Body of pancreas (tissue), 4 donors: ENCODE results near the gene ELAVL1. TPM values are rescaled to one million over a fixed set of nuclear protein-coding genes. Genes with fewer than 3 reads are reported as not detected.

Experiments
- ATAC-seq: fragments of 150-250 bp; one replicate; pipeline ENCODE4 v1.9.1; 2016
- DNase-seq, 4 donors: peaks; one replicate each; pipeline ENCODE4 v3.0.0-alpha.2; 2019
- H3K27ac ChIP-seq, 4 donors: fragments of 200-600 bp; sonication (generic); 1 replicate in 3 of 4; 2 replicates in 1 of 4; pipeline versions ENCODE4 v1.5.1 to v1.6.1; 2016 to 2019; ENCODE audit warnings: mild to moderate bottlenecking in 1 of 4, mixed read lengths in 1 of 4, moderate library complexity in 1 of 4
- H3K27me3 ChIP-seq, 2 donors: fragments of 200-600 bp; sonication (generic); one replicate each; pipeline ENCODE4 v1.6.0; 2016; ENCODE audit warnings: mild to moderate bottlenecking in 1 of 2
- H3K36me3 ChIP-seq, 2 donors: fragments of 200-600 bp; sonication (generic); replicated peaks in 1 of 2; 2 replicates each; pipeline ENCODE4 v1.5.1; 2016; ENCODE audit warnings: low read depth in 2 of 2; ENCODE audit not compliant: insufficient read depth in 1 of 2
- H3K4me1 ChIP-seq: fragments of 200-600 bp; sonication (generic); one replicate; pipeline ENCODE4 v1.6.0; 2016
- H3K4me3 ChIP-seq, 2 donors: fragments of 200-600 bp; sonication (generic); 1 replicate in 1 of 2; 2 replicates in 1 of 2; pipeline ENCODE4 v1.5.1; 2016 to 2019
- H3K9me3 ChIP-seq, 3 donors: fragments of 200-600 bp; sonication (generic); 1 replicate in 2 of 3; 2 replicates in 1 of 3; pipeline ENCODE4 v1.5.1; 2016
- POLR2A ChIP-seq, 3 donors: fragments of 450-650 bp; IDR thresholded peaks; one replicate each; pipeline ENCODE4 v1.6.1; 2016; ENCODE audit warnings: antibody characterized with exemption in 3 of 3, mild to moderate bottlenecking in 2 of 3
- WGBS, 2 donors: methylation state at CpG; one replicate each; pipeline ENCODE4 v1.1.5; 2017; 5-methylcytosine and 5-hydroxymethylcytosine counted together
- intact Hi-C: fragments of 100-400 bp; cut with DNase I; formaldehyde crosslinking; loops from one replicate; pipeline ENCODE4 v1.15.1; 2023
- total RNA-seq, 2 donors: library from RNA; depleted of rRNA; stranded (reverse); fragments of >200 nt; gene quantifications; one replicate each; pipeline ENCODE4 v1.1.0, GENCODE V29; 2016
- TF ChIP-seq, protein P1 (sequence below), 7 experiments: fragments of 450-650 bp in 4 of 7; fragments of 200-600 bp in 3 of 7; sonication (generic) in 3 of 7; IDR thresholded peaks; one replicate each; pipeline ENCODE4 v1.5.1; 2016 to 2019; ENCODE audit warnings: antibody characterized with exemption in 7 of 7

Gene ELAVL1
- total RNA-seq, 2 donors from 2014 or later, result 9.3 to 15.8 TPM

DNA sequence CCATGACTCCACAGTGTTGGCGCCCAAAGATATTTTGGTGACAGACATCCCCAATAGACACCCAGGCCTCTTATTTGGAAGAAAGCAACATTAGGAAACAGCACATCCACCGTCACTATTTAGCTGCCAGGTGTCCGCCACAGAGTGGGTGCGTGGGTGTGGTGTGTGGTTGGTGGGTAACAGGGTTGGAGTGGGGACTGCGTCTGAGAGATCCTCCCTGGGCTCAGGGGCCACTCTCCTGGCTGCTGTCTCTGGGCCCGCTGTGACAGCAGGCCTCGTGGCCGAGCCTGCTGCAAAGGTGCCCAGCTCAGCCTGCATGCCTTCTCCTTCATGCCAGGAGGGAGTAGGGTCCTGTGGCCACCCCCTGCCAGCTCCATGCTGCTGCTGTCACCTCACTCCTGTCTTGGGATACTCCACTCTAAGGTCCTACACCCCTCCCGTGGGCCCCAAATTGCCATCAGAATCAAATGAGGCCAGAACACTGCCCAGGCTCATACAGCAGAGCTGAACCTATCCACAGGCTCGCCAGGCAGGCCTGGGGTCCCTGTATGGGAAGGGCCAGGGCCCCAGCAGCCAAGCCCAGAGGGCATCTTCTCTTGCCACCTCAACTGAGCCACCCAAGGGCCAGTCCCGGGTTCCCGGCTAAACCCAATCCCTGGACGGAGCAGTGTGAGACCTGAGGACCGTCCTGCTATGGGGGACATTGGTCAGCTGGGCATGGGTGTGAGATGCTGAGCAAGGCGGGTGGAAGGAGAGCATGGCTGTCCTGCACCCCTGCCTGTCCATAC lies 37.2 kb downstream of the ELAVL1 start:
- intact Hi-C loops, result loop anchor here (10.0 kb wide), 1 partner anchor 167 kb away; no protein-coding TSS in a partner anchor
- no peaks in the 10 kb centered on the region for H3K4me1 ChIP-seq
- WGBS, 2 donors, result 77 to 86% methylated on average over 6 to 13 of the region's 15 CpGs
- H3K36me3 ChIP-seq, result peaks cover 7 to 17% of the 10 kb centered on the region in 2 donors
- H3K4me3 ChIP-seq, result no peak overlapping the region
- no peaks in the 10 kb centered on the region for H3K27me3 ChIP-seq
- DNase-seq (no peak), ATAC-seq (no peak)
- TF ChIP-seq POLR2A (IDR thresholded peaks at IDR 0.05), result no peak
- TF ChIP-seq, protein P1, sequence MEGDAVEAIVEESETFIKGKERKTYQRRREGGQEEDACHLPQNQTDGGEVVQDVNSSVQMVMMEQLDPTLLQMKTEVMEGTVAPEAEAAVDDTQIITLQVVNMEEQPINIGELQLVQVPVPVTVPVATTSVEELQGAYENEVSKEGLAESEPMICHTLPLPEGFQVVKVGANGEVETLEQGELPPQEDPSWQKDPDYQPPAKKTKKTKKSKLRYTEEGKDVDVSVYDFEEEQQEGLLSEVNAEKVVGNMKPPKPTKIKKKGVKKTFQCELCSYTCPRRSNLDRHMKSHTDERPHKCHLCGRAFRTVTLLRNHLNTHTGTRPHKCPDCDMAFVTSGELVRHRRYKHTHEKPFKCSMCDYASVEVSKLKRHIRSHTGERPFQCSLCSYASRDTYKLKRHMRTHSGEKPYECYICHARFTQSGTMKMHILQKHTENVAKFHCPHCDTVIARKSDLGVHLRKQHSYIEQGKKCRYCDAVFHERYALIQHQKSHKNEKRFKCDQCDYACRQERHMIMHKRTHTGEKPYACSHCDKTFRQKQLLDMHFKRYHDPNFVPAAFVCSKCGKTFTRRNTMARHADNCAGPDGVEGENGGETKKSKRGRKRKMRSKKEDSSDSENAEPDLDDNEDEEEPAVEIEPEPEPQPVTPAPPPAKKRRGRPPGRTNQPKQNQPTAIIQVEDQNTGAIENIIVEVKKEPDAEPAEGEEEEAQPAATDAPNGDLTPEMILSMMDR (IDR thresholded peaks at IDR 0.05), result no peak
- no peaks in the 10 kb centered on the region for H3K9me3 ChIP-seq
- H3K27ac ChIP-seq, result no peak overlapping the region

DNA sequence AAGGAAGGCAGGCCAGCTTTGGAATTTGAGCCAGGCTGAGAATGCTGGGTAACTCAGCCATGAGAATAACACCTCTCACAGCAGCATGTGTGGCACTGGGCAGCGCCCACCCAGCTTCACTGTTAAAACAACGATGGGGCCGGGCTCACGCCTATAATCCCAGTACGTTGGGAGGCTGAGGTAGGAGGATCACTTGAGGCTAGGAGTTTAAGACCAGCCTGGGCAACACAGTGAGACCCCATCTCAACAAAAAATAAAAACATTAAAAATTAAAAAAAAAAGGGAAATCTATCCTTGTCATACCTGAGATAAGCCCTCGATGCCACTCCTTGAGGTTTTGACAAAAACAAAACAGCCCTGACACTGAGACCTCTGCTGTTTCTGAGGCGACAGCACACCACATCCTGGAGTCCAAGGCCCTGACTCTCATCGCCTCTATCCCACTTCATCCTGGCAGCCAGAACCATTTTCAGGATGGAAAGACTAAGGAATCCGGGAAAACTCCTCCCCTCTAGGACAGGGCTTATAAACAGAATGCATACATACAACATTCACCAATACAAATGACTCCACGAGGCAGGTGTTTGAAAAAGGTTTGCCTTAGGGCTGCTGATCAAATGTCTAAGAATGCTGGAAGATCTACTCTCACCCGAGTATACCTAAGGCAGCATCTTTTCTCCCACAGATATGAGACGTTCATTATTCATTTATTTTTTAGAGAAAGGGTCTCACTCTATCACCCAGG lies 39.3 kb downstream of the ELAVL1 start:
- H3K27ac ChIP-seq, result no peak overlapping the region
- WGBS, 2 donors, result 86 to 89% methylated on average over 12 of the region's 12 CpGs
- ATAC-seq (no peak), DNase-seq (no peak)
- H3K36me3 ChIP-seq, result peaks cover 7 to 15% of the 10 kb centered on the region in 2 donors
- no peak overlapping the region for H3K4me3 ChIP-seq
- no peak for TF ChIP-seq POLR2A (IDR thresholded peaks at IDR 0.05)
- TF ChIP-seq, protein P1 (IDR thresholded peaks at IDR 0.05), result no peak
- H3K27me3 ChIP-seq, result no peaks in the 10 kb centered on the region
- no peaks in the 10 kb centered on the region for H3K4me1 ChIP-seq
- H3K9me3 ChIP-seq, result no peaks in the 10 kb centered on the region
- intact Hi-C loops, result loop anchor here (10.0 kb wide), 1 partner anchor 169 kb away; no protein-coding TSS in a partner anchor

DNA sequence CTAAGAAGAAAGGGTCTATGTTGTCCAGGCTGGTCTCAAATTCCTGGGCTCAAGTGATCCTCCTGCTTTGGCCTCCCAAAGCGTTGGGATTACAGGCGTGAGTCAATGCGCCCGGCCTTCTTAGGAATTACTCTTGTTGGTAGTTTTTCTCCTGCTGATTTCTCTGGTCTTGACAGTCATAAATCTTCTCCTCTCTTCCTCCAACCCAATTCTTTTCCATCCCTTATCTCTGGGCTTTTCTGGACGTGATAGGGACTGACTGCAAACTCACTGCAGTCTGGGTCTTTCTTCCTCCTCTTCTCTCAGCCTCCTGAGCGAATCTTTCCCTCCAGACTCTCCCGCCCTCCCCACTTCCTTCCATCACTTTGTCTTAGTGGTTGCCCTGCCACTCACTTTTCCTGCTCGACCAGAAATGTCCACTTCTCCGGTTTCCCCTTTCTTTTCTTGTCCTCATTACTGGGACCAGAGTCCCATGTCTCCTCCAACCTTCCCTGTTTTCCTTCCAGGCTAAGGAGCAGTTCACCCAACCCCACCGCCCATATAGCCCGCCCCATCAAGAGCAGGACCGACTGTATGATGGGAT lies 40.1 kb downstream of the ELAVL1 start:
- DNase-seq (no peak), ATAC-seq (no peak)
- H3K4me1 ChIP-seq, result no peaks in the 10 kb centered on the region
- no peaks in the 10 kb centered on the region for H3K9me3 ChIP-seq
- TF ChIP-seq, protein P1 (IDR thresholded peaks at IDR 0.05), result no peak
- no peak for TF ChIP-seq POLR2A (IDR thresholded peaks at IDR 0.05)
- 86 to 90% methylated on average over 12 of the region's 12 CpGs for WGBS, 2 donors
- H3K27ac ChIP-seq, result no peak overlapping the region
- no peaks in the 10 kb centered on the region for H3K27me3 ChIP-seq
- intact Hi-C loops, result loop anchor here (10.0 kb wide), 1 partner anchor 169 kb away; no protein-coding TSS in a partner anchor
- peaks cover 7 to 15% of the 10 kb centered on the region in 2 donors for H3K36me3 ChIP-seq
- H3K4me3 ChIP-seq, result no peak overlapping the region

DNA sequence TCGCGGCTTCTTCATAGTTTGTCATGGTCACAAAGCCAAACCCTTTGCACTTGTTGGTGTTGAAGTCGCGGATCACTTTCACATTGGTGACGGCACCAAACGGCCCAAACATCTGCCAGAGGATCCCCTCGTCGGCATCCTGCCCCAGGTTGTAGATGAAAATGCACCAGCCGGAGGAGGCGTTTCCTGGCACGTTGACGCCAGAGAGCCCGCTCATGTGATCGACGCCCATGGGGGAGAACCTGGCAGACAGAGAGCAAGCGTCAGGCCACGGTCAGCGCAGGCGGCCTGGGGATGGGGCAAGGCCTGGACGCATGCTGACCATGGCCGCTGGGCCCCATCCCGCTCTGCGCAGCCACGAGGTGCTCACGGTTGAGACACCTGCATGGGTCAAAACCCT lies 41.9 kb downstream of the ELAVL1 start:
- Histone ChIP-seq H3K36me3 (peaks cover 7 to 15% of the 10 kb centered on the region in 2 donors), H3K27me3 (no peaks in the 10 kb centered on the region), H3K4me1 (no peaks in the 10 kb centered on the region), H3K27ac (no peak overlapping the region), H3K4me3 (no peak overlapping the region), H3K9me3 (no peaks in the 10 kb centered on the region)
- WGBS, 2 donors, result 91 to 94% methylated on average over 25 of the region's 25 CpGs
- intact Hi-C loops, result loop anchor here (10.0 kb wide), 1 partner anchor 171 kb away; no protein-coding TSS in a partner anchor
- no peak for DNase-seq
- ATAC-seq, result no peak
- TF ChIP-seq, protein P1 (IDR thresholded peaks at IDR 0.05), result no peak
- TF ChIP-seq POLR2A (IDR thresholded peaks at IDR 0.05), result no peak
